Stimulated activated CD4-positive, alpha-beta T cell treated with anti-CD3 and anti-CD28 coated beads, Interleukin-2, amount 100 ng/mL, for 48 hours (primary cell): Measurements from ENCODE around the gene LSAMP.
"Not testable (repeated sequence)": the region's sequence is repeated elsewhere in the genome, so short reads cannot be mapped to it uniquely, and the experiment has no call there.

Experiments used
- DNase-seq, 2 donors: peaks; one replicate each; pipeline ENCODE4 v3.0.0-alpha.2; 2020

Gene LSAMP

GRCh38 chr3:115784739-115785536 is 660.3 kb downstream of the LSAMP start:
- no peak for DNase-seq

DNA sequence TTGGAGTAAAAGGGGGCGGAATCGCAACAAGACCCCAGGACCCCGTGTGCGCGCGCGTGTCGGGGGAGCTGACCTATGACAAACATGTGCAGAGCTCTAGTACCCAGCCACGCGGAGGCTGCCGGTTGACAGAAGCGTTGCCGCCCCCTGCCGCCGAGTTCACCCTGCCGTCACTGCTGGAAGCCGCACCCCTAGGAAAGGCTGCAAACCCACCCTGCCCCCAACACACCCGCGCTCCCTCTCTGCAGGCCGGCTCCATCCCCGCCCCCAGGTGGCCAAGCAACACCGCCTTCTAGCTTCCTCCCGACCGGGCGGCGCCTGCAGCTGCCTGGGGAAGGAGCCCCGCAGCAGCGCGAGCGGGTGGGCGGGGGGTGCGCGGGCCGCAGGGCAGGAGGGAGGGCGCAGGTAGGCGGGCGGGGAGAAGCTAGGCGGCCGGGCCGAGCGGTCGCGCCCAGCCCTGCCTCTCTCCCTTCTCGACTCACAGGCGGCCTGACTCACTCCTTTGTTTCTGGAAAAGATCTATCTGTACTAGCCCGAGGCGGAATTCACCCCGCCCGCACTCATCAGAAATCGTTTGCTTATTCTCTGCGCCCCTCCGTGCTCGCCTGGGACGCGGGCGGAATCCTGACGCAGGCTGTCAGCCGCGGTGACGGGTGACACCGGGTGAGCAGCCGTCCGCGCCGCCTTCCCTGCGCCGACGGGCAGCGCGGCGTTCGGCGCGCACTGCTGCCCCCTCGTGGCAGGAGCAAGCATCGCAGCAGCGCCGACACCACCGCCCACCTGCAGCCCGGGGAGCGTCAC is 661.1 kb downstream of the LSAMP start:
- DNase-seq = peak; percentile 79 to 86

GRCh38 chr3:115783426-115783825 is 661.9 kb downstream of the LSAMP start:
- not testable (repeated sequence) for DNase-seq

GRCh38 chr3:115779011-115779410 is 666.3 kb downstream of the LSAMP start:
- DNase-seq = no peak

DNA sequence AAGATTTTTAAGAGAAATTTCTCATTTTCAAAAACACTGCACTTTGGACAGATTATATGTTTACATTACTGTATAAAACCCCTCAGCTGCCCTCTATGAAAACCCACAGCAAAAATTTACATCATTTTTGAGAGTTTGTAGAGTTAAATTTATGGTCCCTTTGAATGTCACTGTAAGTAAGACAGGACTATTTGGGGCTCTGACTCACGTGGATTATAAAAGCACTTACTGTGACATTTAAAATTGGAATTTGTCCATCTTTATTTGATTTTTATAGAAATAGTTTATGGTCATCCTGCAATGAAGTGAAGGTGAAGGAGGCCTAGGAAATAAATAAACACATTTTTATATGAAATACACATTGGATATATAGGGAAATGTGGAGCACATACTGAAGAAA is 672.3 kb downstream of the LSAMP start:
- DNase-seq = no peak

GRCh38 chr3:115768661-115769060 is 676.6 kb downstream of the LSAMP start:
- DNase-seq = no peak

DNA sequence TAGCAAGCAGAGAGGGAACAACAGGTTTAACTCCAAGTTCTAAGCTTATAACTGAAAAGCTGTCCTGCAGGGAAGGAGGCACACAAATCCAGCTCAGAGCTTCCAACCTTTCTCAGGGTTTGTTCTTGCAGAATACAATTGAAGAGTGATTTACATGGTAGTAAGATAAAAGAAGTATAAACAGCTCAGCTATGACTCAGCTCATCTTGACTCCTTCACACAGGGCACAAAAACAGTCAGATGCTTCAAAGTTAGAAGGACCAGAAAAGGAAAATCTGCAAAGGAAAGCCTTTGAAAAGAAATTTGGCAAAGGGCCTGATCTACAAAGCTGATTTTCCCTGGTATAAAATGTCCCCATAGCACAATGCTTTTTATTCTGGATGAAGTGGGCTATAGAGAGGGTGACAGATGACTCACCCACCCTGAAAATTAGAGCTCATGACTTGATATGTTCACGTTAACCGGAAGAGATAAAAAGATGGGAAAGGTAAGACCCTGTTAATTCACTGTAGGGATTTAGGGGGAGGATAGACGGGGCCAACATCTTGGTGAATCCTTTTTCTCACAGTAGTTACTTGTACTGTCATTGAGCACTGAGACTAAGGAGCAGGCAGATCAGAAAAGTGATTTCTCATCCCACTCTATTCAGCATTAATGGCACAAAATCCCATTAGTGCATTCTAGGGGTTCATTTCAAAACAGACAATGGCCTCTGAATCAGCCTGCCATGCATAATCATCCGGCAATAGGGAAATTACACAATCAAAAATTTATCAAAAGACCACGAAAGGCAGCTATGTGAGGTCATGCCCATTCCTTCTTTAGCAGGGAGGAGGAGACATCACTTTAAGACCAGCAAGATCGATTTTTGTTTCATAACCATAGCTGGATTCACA is 678.5 kb downstream of the LSAMP start:
- DNase-seq = no peak

DNA sequence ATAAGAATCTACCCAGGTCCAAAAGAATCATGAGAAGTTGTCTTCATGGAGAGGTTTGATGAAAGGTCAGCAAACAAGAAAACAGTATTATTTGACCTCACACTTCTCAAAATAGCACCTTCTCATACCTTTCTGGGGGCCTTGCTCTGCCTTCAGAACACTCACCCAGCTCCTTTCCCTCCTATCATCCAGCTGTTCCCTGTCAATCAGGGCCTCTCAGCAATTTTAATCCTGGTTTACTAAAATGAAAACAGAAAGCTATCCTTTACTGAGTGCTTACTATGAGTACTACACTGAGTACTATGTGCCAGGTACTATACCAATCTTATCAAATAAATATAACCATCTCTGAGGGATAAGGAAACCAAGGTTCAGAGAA is 683.4 kb downstream of the LSAMP start:
- no peak for DNase-seq

DNA sequence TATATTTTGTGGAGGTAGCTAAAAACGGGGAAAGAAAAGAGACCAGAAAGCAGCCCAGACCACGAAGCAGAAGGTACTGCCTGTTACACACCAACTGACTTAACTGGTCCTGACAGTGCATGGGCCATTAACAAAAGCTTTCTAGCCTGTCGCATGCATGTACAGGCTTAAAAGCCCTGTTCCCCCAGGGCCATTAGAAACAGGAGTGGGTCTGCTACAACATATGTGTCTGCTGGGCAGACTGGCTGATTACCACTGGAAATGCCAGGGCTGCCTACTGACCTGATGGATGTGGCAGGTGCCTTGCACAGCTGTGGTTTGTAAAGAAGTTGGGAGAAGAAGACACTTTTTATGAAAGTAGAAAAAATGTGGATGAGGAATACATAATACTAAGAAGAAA is 684.6 kb downstream of the LSAMP start:
- DNase-seq = no peak

DNA sequence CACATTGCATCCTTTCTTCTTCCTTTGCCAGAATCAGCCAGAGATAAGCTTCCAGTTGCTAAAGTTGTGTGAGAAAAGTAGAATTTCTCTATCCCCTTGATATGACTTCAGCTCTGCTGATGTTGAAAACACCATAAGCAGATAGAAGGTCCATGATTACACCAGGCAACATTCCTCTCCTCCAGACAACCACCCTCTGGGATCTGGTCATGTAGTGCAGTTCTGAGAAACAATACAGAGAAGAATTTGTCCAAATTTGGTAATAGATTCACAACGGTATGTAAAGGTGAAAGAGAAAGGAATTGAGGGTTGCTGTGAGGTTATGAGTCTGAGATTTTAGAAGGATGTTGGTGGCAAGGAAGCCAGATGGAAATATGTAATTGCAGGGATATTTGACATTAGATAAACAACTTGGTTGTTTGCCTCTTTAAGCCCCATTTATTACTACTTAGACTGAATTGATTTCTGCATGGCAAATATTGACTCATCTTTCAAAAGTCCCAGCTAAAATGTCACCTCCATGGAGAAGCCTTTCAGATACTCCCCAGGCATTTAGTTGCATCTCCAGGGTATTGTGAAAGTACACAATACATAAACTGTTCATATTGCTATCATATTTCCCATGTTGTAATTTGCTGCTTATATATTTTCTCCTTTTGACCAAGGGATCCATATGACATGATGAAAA is 687.1 kb downstream of the LSAMP start:
- DNase-seq = no peak

DNA sequence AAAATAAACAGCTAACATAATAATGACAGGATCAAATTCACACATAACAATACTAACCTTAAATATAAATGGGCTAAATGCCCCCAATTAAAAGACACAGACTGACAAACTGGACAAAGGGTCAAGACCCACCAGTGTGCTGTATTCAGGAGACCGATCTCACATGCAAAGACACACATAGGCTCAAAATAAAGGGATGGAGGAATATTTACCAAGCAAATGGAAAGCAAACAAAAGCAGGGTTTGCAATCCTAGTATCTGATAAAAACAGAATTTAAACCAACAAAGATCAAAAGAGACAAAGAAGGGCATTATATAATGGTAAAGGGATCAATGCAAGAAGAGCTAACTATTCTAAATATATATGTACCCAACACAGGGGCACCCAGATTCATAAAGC is 692.3 kb downstream of the LSAMP start:
- DNase-seq = not testable (repeated sequence)
